Bronchial epithelial cell (primary cell): Measurements from ENCODE around the gene CMTM6. TPM values are rescaled to one million over a fixed set of nuclear protein-coding genes. Genes with fewer than 3 reads are reported as not detected.
"Not testable (repeated sequence)": the region's sequence is repeated elsewhere in the genome, so short reads cannot be mapped to it uniquely, and the experiment has no call there.

Experiments used
- DNase-seq: peaks from one replicate; pipeline ENCODE4 v3.0.0-alpha.2; 2010; ENCODE audit warnings: low read depth
- FAIRE-seq: peaks from 2 replicates; lab custom pipeline; 2011; peaks lifted over from hg19 to GRCh38; lab: Jason Lieb, UNC
- H3K27me3 ChIP-seq: 2 replicates; pipeline ENCODE4 v1.5.1; 2011; ENCODE audit warnings: low read length; ENCODE audit not compliant: control insufficient read depth, insufficient read depth
- H3K36me3 ChIP-seq: 2 replicates; pipeline ENCODE4 v1.5.1; 2011; ENCODE audit warnings: low read length; ENCODE audit not compliant: control insufficient read depth, insufficient read depth
- H3K4me3 ChIP-seq: 2 replicates; pipeline ENCODE4 v1.5.1; 2011; ENCODE audit warnings: mild to moderate bottlenecking, low read depth, low read length, control low read depth
- CTCF ChIP-seq: IDR thresholded peaks from 2 replicates; pipeline ENCODE4 v1.5.1; 2011; ENCODE audit warnings: mild to moderate bottlenecking, moderate library complexity, low read length, control low read depth, inconsistent platforms; ENCODE audit not compliant: insufficient read depth, severe bottlenecking
- total RNA-seq: library from RNA; depleted of rRNA; stranded (reverse); fragments of >200 nt; gene quantifications from 2 replicates; pipeline ENCODE4 v1.2.1, GENCODE V29; 2014

The CMTM6 gene
- total RNA-seq, 1 donor from 2014 or later = 95.8 TPM

GRCh38 chr3:32481791-32482631 is 20.6 kb downstream of the CMTM6 start:
- Histone ChIP-seq H3K4me3 (no peak overlapping the region), H3K27me3 (no peaks in the 10 kb centered on the region), H3K36me3 (peaks cover 3% of the 10 kb centered on the region)
- DNase-seq (no peak), FAIRE-seq (peak; percentile 13)
- TF ChIP-seq CTCF = no peak

GRCh38 chr3:32480604-32481003 is 22.0 kb downstream of the CMTM6 start:
- H3K36me3 ChIP-seq = peaks cover 4% of the 10 kb centered on the region
- no peak for DNase-seq
- H3K27me3 ChIP-seq = no peaks in the 10 kb centered on the region
- TF ChIP-seq CTCF = no peak
- H3K4me3 ChIP-seq = no peak overlapping the region
- FAIRE-seq = no peak

- no peak for TF ChIP-seq CTCF
- Histone ChIP-seq H3K4me3 (no peak overlapping the region), H3K27me3 (no peaks in the 10 kb centered on the region), H3K36me3 (peaks cover 1% of the 10 kb centered on the region)
- no peak for DNase-seq
- no peak for FAIRE-seq
These were observed 28.5 kb downstream of the CMTM6 start for GRCh38 chr3:32474201-32474600.

- H3K4me3 ChIP-seq, H3K27me3 ChIP-seq, FAIRE-seq, H3K36me3 ChIP-seq, DNase-seq: not testable (repeated sequence)
These were observed 30.5 kb downstream of the CMTM6 start for GRCh38 chr3:32472151-32472550.

- no peak overlapping the region for H3K4me3 ChIP-seq
- no peaks in the 10 kb centered on the region for H3K36me3 ChIP-seq
- no peak for DNase-seq
- no peak for FAIRE-seq
- H3K27me3 ChIP-seq = no peaks in the 10 kb centered on the region
- TF ChIP-seq CTCF = no peak
These were observed 31.4 kb downstream of the CMTM6 start for GRCh38 chr3:32471246-32471645.

- TF ChIP-seq CTCF = no peak
- FAIRE-seq = no peak
- H3K36me3 ChIP-seq = no peaks in the 10 kb centered on the region
- DNase-seq = no peak
- H3K27me3 ChIP-seq = no peaks in the 10 kb centered on the region
- no peak overlapping the region for H3K4me3 ChIP-seq
These were observed 32.3 kb downstream of the CMTM6 start for GRCh38 chr3:32470362-32470761.
